ENCODE data around the gene ERFE.

The ERFE gene

DNA sequence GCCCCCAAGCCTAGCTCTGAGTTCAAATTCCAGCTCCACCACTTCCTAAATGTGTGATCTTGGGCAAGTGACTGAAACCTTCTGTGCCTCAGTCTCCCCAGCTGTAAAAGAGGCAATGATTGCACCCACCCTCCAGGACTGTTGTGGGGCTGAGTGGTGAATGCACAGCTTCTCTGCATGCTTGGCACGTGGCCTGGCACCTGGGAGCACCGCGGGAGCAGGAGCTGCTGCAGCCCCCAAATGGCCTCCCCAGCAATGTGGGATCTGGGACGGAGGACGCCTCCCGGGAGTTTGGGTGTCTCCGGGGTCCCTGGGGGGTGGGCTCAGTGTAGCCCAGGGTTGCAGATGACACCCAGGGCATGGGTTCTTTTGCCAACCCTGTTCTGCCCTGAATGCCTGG, 18.7 kb upstream of the ERFE start:
- no peak for DNase-seq

- DNase-seq, result no peak
Observed at GRCh38 chr2:238140721-238141540, 17.8 kb upstream of the ERFE start.

GRCh38 chr2:238141541-238142318, 17.0 kb upstream of the ERFE start:
- DNase-seq, result no peak

DNA sequence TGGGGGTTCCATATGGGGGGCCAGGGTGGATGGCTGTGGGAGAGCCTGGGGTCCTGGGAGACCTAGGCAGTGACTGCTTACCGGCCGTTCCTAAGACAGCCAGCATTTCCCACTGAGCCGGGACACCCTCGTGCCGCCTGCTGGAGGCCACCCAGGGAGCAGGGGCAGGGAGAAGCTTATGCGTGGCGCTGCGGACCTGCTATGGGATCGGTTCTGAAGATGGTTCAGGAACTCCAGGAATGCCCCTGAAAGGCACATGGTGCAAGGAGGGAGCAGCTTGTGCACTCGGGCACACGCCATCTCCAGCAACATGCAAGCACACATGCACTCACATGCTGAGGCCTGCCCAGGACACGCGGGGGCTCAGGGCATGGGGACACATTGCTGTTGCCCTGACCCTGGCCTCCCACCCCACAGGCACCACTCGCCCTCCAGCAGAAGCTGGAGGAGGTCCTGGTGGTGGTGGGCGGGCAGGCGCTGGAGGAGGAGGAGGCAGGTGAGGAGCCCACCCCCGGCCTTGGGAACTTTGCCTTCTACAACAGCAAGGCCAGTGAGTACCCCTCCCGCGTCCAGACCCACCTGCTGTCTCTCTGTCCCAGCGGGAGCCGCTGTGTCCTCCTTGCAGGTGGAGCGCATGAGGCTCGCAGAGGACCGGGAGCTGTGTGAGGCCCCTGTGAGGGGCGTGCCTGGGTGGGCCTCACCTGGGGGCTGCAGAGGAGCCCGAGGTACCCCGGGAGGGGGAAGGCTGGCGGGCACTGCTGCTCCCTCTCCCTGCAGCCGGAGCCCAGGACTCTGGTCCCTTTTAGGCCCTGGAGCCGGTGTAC, 16.2 kb upstream of the ERFE start:
- no peak for DNase-seq

GRCh38 chr2:238143239-238143951, 15.4 kb upstream of the ERFE start:
- DNase-seq, result no peak

DNA sequence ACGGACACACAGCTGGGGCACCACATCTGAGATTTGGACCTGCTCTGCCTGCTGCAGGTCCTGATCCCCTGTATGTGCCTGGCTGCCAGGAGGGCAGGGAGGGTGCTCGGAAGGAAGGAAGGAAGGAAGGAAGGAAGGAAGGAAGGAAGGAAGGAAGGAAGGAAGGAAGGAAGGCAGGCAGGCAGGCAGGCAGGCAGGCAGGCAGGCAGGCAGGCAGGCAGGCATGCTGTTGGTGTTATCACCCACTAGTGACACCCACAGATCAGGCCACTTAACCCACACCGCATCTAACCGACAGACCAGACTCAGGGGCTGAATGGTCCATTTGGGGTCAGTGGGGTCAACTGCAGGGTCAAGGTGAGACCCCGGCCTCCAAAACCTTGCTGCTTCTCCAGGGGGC, 14.5 kb upstream of the ERFE start:
- no peak for DNase-seq

GRCh38 chr2:238145046-238145445, 13.7 kb upstream of the ERFE start:
- no peak for DNase-seq

- DNase-seq, result no peak
Observed at GRCh38 chr2:238145851-238146250, 12.9 kb upstream of the ERFE start.

GRCh38 chr2:238146884-238147544, 11.8 kb upstream of the ERFE start:
- no peak for DNase-seq

DNA sequence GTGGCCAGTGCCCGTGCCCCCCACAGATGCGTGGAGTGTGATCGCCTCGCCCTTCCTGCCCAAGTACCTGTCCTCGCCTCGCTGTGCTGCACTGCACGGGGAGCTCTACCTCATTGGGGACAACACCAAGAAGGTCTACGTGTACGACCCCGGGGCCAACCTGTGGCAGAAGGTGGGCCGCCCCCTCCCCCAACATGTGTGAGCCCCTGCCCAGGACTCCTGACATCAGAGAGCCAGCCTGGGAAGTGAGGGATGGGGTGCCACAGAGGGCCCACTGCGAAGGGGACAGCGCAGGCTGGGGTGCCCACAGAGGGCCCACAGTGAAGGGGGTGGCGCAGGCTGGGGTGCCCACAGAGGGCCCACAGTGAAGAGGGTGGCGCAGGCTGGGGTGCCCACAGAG, 9.8 kb upstream of the ERFE start:
- no peak for DNase-seq

DNA sequence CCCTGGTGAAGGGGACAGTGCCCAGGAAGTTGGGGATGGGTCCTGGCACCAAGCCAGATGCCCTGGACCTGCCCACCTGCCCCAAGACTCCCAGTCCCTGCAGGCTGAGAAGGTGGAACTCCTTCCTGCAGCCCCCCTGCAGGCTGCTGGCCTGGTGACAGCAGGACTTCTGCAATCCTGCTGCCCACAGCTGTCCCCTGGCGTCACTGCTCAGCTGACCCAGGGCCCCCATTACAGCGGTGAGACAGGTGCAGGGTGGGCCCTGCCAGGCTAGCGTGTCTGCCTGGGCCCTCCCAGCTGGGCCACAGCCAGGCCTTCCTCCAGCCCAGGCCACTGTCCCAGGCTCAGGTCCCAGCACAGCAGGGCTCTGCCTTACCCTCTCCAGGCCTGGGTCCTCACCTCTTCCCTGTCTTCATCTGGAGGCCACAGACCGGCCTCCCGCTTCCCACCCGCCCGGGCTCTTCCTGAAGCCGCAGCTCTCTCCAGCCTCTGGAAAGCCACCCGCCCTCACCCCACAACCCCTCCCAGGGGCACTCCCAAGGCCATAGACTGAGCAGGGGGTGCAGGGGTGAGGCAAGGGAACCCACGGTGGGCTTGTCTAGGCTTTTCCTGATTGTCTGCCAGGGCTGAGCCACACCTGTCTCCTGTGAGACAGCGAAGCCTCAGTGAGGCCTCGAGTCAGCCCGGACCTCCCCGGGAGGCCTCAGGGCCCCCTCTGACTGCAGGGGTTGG, 8.8 kb upstream of the ERFE start:
- no peak for DNase-seq

- DNase-seq, result no peak
Observed at GRCh38 chr2:238150686-238151085, 8.1 kb upstream of the ERFE start.

GRCh38 chr2:238151205-238151604, 7.6 kb upstream of the ERFE start:
- no peak for DNase-seq

DNA sequence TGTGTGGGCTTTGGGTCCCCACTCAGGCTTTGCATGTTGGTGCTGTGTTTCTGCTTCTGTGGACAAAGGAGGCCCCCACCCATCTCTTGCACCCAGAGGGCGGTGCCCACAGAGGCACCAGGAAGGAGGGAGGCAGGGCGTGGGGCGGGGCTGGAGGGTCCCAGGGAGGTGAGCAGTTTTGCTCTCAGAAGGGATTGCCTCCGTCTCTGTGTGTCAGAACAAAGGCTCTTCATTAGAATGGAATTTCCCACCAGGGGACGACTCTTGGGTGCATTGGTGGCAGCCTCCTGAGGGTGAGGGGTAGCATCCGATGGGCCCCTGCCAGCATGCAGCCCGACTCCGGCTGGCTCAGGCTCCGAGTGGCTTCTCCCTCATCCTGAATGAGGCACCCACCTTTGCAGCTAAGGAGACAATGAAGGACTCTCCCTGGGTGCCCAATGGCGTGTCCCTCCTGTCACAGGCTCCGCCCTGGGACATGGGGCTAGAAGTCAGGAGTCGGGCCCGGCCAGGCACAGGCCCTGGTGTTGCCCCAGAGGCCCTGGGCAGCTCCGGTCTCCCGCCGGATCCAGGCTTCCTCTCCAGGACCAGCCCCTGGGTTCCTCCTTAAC, 7.0 kb upstream of the ERFE start:
- no peak for DNase-seq

GRCh38 chr2:238152771-238153688, 5.7 kb upstream of the ERFE start:
- no peak for DNase-seq

- DNase-seq, result no peak
Observed at GRCh38 chr2:238154570-238154969, 4.2 kb upstream of the ERFE start.

- no peak for DNase-seq
Observed at GRCh38 chr2:238155051-238155760, 3.6 kb upstream of the ERFE start.

DNA sequence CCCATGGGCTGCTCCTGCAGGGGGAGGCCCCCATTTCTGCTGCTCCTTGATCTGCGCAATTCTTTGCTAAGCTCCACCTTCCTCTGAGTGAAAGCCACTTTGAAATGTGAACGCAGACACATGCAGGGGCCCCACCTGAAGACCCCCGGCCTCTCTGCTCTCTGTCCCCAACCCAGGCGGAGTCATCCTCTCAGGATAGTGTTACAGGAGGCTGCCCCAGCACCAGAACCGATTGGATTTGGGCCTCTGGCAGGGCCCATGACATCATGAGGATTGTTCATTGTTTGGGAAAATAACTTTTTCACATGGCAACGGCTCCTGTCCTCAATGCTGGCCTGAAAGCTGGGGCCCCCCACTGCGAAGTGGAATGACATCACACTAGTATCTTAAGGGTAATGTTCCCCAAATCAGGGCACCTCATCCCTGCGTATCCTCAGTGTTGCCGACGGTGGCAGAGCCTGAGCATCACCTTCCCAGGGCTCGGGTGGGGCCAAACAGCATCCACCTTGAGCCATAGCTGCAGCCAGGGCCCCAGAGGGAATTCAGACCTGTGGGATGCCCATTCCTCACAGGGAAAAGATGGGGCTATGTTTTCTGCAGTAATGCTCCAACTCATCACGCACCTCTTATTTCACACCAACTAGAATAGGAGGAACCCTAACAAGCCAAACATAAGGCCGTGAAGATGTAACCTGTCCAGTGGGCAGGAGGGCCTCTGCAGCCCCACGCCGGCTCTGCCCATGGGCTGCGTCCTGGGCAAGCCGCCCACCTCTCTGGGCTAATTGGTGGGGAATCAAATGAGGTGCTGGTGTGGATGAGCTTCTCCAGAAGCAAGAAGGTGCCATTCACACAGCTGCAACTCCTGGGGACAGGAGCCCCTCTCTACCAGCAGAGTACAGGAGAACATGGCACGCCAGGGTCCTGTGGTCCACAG, 2.7 kb upstream of the ERFE start:
- no peak for DNase-seq
